ENCODE data around the gene MRPL55. TPM values are rescaled to one million over a fixed set of nuclear protein-coding genes. Genes with fewer than 3 reads are reported as not detected.

Gene MRPL55
- total RNA-seq, 1 experiment from 2014 or later, result 76.6 TPM

GRCh38 chr1:228099331-228099732 lies 9.8 kb downstream of the MRPL55 start:
- DNase-seq, result peak; percentile 41
- no peak overlapping the region for H3K9ac ChIP-seq (ENCODE audit: low read length)
- H3K4me1 ChIP-seq (ENCODE audit: low read length), result peaks cover 24% of the 10 kb centered on the region
- peaks cover 21% of the 10 kb centered on the region for H3K36me3 ChIP-seq (ENCODE audit: insufficient read depth, low read length)
- peaks cover 60% of the 10 kb centered on the region for H4K20me1 ChIP-seq (ENCODE audit: insufficient read depth, low read depth, low read length)
- H3K4me3 ChIP-seq (ENCODE audit: low read length), result no peak overlapping the region
- H3K9me3 ChIP-seq (ENCODE audit: low read length), result peaks cover 2% of the 10 kb centered on the region
- peaks cover 60% of the 10 kb centered on the region for H3K79me2 ChIP-seq (ENCODE audit: low read length)
- no peaks in the 10 kb centered on the region for H3K9me2 ChIP-seq (replicated peaks; ENCODE audit: insufficient read depth, low read length)
- no peak overlapping the region for H3K4me2 ChIP-seq (ENCODE audit: low read depth, low read length, poor library complexity, severe bottlenecking)
- no peak overlapping the region for H3K27ac ChIP-seq (ENCODE audit: low read length)
- H3K27me3 ChIP-seq (ENCODE audit: low read length), result no peaks in the 10 kb centered on the region
- H2AFZ ChIP-seq (ENCODE audit: low read length), result no peak overlapping the region

- no peak overlapping the region for H3K9ac ChIP-seq (ENCODE audit: low read length)
- H4K20me1 ChIP-seq (ENCODE audit: insufficient read depth, low read depth, low read length), result peaks cover 64% of the 10 kb centered on the region
- no peak overlapping the region for H3K27ac ChIP-seq (ENCODE audit: low read length)
- no peak overlapping the region for H2AFZ ChIP-seq (ENCODE audit: low read length)
- DNase-seq, result peak; percentile 41
- H3K9me2 ChIP-seq (replicated peaks; ENCODE audit: insufficient read depth, low read length), result no peaks in the 10 kb centered on the region
- peaks cover 26% of the 10 kb centered on the region for H3K36me3 ChIP-seq (ENCODE audit: insufficient read depth, low read length)
- peaks cover 5% of the 10 kb centered on the region for H3K9me3 ChIP-seq (ENCODE audit: low read length)
- H3K4me3 ChIP-seq (ENCODE audit: low read length), result no peak overlapping the region
- H3K4me2 ChIP-seq (ENCODE audit: low read depth, low read length, poor library complexity, severe bottlenecking), result no peak overlapping the region
- H3K27me3 ChIP-seq (ENCODE audit: low read length), result no peaks in the 10 kb centered on the region
- peaks cover 69% of the 10 kb centered on the region for H3K79me2 ChIP-seq (ENCODE audit: low read length)
- peaks cover 15% of the 10 kb centered on the region for H3K4me1 ChIP-seq (ENCODE audit: low read length)
Observed at GRCh38 chr1:228098323-228098931, 10.7 kb downstream of the MRPL55 start.

GRCh38 chr1:228097333-228098081 lies 11.6 kb downstream of the MRPL55 start:
- peaks cover 12% of the 10 kb centered on the region for H3K9me3 ChIP-seq (ENCODE audit: low read length)
- peak; percentile 27 for DNase-seq
- H3K27me3 ChIP-seq (ENCODE audit: low read length), result no peaks in the 10 kb centered on the region
- no peak overlapping the region for H2AFZ ChIP-seq (ENCODE audit: low read length)
- H3K4me1 ChIP-seq (ENCODE audit: low read length), result peaks cover 13% of the 10 kb centered on the region
- no peak overlapping the region for H3K4me3 ChIP-seq (ENCODE audit: low read length)
- peaks cover 71% of the 10 kb centered on the region for H4K20me1 ChIP-seq (ENCODE audit: insufficient read depth, low read depth, low read length)
- H3K79me2 ChIP-seq (ENCODE audit: low read length), result peaks cover 74% of the 10 kb centered on the region
- H3K36me3 ChIP-seq (ENCODE audit: insufficient read depth, low read length), result peaks cover 27% of the 10 kb centered on the region
- no peak overlapping the region for H3K9ac ChIP-seq (ENCODE audit: low read length)
- H3K9me2 ChIP-seq (replicated peaks; ENCODE audit: insufficient read depth, low read length), result no peaks in the 10 kb centered on the region
- H3K27ac ChIP-seq (ENCODE audit: low read length), result no peak overlapping the region
- H3K4me2 ChIP-seq (ENCODE audit: low read depth, low read length, poor library complexity, severe bottlenecking), result no peak overlapping the region

- no peak overlapping the region for H3K4me2 ChIP-seq (ENCODE audit: low read depth, low read length, poor library complexity, severe bottlenecking)
- no peaks in the 10 kb centered on the region for H3K9me2 ChIP-seq (replicated peaks; ENCODE audit: insufficient read depth, low read length)
- no peak overlapping the region for H3K4me3 ChIP-seq (ENCODE audit: low read length)
- H3K27me3 ChIP-seq (ENCODE audit: low read length), result no peaks in the 10 kb centered on the region
- H3K9ac ChIP-seq (ENCODE audit: low read length), result no peak overlapping the region
- peaks cover 35% of the 10 kb centered on the region for H3K36me3 ChIP-seq (ENCODE audit: insufficient read depth, low read length)
- H4K20me1 ChIP-seq (ENCODE audit: insufficient read depth, low read depth, low read length), result peaks cover 76% of the 10 kb centered on the region
- peaks cover 16% of the 10 kb centered on the region for H3K9me3 ChIP-seq (ENCODE audit: low read length)
- no peak overlapping the region for H2AFZ ChIP-seq (ENCODE audit: low read length)
- DNase-seq, result no peak
- H3K4me1 ChIP-seq (ENCODE audit: low read length), result peaks cover 10% of the 10 kb centered on the region
- H3K27ac ChIP-seq (ENCODE audit: low read length), result no peak overlapping the region
- H3K79me2 ChIP-seq (ENCODE audit: low read length), result peaks cover 74% of the 10 kb centered on the region
Observed at GRCh38 chr1:228096416-228097332, 12.4 kb downstream of the MRPL55 start.

GRCh38 chr1:228095938-228096337 lies 13.2 kb downstream of the MRPL55 start:
- peaks cover 76% of the 10 kb centered on the region for H4K20me1 ChIP-seq (ENCODE audit: insufficient read depth, low read depth, low read length)
- peaks cover 43% of the 10 kb centered on the region for H3K36me3 ChIP-seq (ENCODE audit: insufficient read depth, low read length)
- no peak for DNase-seq

GRCh38 chr1:228095161-228095560 lies 13.9 kb downstream of the MRPL55 start:
- Histone ChIP-seq H2AFZ (ENCODE audit: low read length) (no peak overlapping the region), H3K4me3 (ENCODE audit: low read length) (no peak overlapping the region), H4K20me1 (ENCODE audit: insufficient read depth, low read depth, low read length) (peaks cover 80% of the 10 kb centered on the region), H3K36me3 (ENCODE audit: insufficient read depth, low read length) (peaks cover 50% of the 10 kb centered on the region), H3K9me3 (ENCODE audit: low read length) (peaks cover 19% of the 10 kb centered on the region), H3K9ac (ENCODE audit: low read length) (no peak overlapping the region), H3K4me2 (ENCODE audit: low read depth, low read length, poor library complexity, severe bottlenecking) (no peak overlapping the region), H3K27me3 (ENCODE audit: low read length) (no peaks in the 10 kb centered on the region), H3K9me2 (replicated peaks; ENCODE audit: insufficient read depth, low read length) (no peaks in the 10 kb centered on the region), H3K4me1 (ENCODE audit: low read length) (no peaks in the 10 kb centered on the region), H3K27ac (ENCODE audit: low read length) (no peak overlapping the region), H3K79me2 (ENCODE audit: low read length) (peaks cover 81% of the 10 kb centered on the region)
- DNase-seq, result no peak

More at GRCh38 chr1:228095938-228096337, 13.2 kb downstream of the MRPL55 start:
- no peak overlapping the region for H3K9ac ChIP-seq (ENCODE audit: low read length)
- H3K4me2 ChIP-seq (ENCODE audit: low read depth, low read length, poor library complexity, severe bottlenecking), result no peak overlapping the region
- no peak overlapping the region for H3K27ac ChIP-seq (ENCODE audit: low read length)
- peaks cover 19% of the 10 kb centered on the region for H3K9me3 ChIP-seq (ENCODE audit: low read length)
- peaks cover 3% of the 10 kb centered on the region for H3K4me1 ChIP-seq (ENCODE audit: low read length)
- no peak overlapping the region for H2AFZ ChIP-seq (ENCODE audit: low read length)
- H3K4me3 ChIP-seq (ENCODE audit: low read length), result no peak overlapping the region
- no peaks in the 10 kb centered on the region for H3K27me3 ChIP-seq (ENCODE audit: low read length)
- H3K9me2 ChIP-seq (replicated peaks; ENCODE audit: insufficient read depth, low read length), result no peaks in the 10 kb centered on the region
- H3K79me2 ChIP-seq (ENCODE audit: low read length), result peaks cover 74% of the 10 kb centered on the region

GRCh38 chr1:228094432-228095016 lies 14.6 kb downstream of the MRPL55 start:
- Histone ChIP-seq H3K79me2 (ENCODE audit: low read length) (peaks cover 85% of the 10 kb centered on the region), H3K4me3 (ENCODE audit: low read length) (no peak overlapping the region), H3K9ac (ENCODE audit: low read length) (no peak overlapping the region), H3K4me1 (ENCODE audit: low read length) (no peaks in the 10 kb centered on the region), H3K9me2 (replicated peaks; ENCODE audit: insufficient read depth, low read length) (no peaks in the 10 kb centered on the region), H3K27me3 (ENCODE audit: low read length) (no peaks in the 10 kb centered on the region), H2AFZ (ENCODE audit: low read length) (no peak overlapping the region), H3K36me3 (ENCODE audit: insufficient read depth, low read length) (peaks cover 55% of the 10 kb centered on the region), H3K27ac (ENCODE audit: low read length) (no peak overlapping the region), H4K20me1 (ENCODE audit: insufficient read depth, low read depth, low read length) (peaks cover 86% of the 10 kb centered on the region), H3K4me2 (ENCODE audit: low read depth, low read length, poor library complexity, severe bottlenecking) (no peak overlapping the region), H3K9me3 (ENCODE audit: low read length) (peaks cover 19% of the 10 kb centered on the region)
- peak; percentile 59 for DNase-seq

Data from Karpas-422 (cell line).